GM18526 (cell line): Measurements from ENCODE around the gene CAPN2.

Experiments
- POLR2A ChIP-seq: IDR thresholded peaks from 3 replicates; pipeline ENCODE4 v1.6.1; 2011; ENCODE audit not compliant: insufficient read length; ENCODE audit errors: extremely low read depth

Gene CAPN2

DNA sequence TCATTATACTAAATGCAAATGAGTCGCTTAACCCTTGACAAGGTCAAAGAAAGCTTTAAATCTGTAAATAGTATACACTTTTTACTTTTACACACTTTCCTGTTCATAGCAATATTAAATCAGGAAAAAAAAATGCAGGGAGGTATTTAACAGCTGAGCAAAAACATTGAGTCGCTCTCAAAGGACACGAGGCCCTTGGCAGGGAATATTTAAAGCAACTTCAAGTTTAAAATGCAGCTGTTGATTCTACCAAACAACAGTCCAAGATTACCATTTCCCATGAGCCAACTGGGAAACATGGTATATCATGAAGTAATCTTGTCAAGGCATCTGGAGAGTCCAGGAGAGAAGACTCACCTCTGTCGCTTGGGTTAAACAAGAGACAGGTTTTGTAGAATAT lies 62.7 kb downstream of the CAPN2 start:
- TF ChIP-seq POLR2A, result no peak

DNA sequence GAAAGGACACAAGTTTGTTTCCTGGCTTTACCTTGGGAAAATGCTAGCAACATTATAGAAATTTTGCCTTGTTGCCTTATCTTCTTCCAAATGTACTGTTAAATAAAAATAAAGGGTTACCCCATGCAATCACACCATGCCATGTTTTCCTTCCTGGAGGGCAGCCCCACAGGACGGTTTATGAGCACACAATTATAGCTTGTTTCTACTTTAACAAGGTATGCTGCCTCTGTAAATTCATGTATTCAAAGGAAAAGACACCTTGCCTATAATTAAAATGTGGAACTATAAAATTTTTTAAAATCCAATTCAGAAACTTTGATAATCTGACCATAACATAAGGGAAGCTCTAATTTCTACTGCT lies 63.4 kb downstream of the CAPN2 start:
- TF ChIP-seq POLR2A, result no peak

DNA sequence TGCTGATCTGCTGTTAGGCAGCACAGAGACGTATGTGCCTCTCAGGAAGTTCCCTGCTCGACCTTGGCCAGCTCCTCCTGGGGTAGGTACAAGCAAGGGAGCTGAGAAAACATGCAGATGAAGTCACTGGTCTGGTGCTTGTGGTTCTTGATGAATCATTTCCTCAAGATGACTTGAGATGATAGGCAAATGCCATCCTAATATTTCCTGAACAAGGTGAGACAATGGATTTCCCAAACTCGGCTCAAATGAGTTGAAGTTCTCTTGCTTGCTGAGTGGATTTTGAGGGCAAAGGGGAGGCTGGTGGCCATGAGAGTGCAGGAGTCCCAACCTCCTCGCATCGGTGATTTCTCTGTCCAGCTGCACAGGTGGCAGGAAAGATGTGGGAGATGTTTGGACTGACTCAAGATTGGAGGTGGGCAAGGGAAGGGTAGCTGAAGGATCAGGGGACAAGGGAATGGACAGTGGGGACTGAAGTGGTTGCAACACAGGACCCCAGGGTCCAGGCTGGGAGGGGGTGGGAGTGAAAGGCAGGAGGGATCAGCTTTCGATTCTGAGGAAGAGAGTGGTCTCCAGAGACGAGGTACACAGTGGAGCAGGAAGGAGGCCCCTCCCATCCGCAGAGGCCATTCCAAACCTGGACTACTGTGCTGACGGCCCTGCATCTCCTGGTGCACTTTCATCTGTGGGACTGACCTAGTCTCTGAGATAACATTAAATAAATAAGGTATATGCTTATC lies 63.9 kb downstream of the CAPN2 start:
- TF ChIP-seq POLR2A, result no peak

DNA sequence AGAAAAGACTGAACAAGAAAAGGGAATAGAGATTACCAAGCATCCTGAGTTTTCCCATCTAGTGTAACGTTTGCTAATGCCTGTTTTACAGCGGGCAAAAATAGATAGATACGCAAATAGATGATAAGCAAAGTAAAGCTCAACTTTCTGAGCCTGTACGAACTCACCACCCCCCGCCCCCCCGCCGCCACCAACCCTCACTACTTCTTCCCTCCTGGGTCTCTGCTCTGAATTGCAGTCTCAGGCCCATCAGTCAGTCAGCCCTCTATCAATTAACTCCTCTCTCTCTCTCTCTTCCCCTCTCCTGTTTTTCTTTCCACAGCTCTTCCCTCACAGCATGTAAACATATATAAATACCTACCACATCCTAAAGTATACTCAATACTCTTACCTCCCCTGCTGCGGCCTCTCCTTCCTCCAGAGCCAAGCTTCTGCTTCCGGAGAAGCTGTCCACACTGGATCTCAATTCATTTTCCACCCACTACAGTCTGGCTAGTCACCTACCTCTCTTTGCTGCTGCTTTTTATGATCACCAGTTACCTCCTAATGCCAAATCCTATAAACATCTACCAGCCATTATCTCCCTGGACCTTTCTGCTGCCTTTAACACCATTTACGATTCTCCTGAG lies 64.6 kb downstream of the CAPN2 start:
- TF ChIP-seq POLR2A, result no peak

DNA sequence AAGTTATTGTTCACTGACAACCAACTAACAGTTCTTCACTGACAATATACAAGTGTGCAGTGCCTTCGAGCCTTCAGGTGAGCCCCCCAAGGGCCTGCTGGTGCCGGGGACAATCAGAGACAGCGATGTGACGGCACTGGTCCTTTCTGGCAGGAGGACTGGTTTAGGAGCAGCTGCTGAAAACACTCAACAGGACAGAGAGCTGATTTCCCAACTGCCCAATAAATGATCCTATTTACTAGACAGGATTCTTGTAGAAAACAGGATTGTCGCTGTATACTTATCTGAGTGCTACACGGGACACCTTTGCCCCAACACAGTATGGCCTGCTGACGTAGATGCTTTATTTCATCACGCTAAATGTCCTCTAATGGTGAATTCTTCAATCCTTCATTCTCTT lies 68.0 kb downstream of the CAPN2 start:
- no peak for TF ChIP-seq POLR2A

DNA sequence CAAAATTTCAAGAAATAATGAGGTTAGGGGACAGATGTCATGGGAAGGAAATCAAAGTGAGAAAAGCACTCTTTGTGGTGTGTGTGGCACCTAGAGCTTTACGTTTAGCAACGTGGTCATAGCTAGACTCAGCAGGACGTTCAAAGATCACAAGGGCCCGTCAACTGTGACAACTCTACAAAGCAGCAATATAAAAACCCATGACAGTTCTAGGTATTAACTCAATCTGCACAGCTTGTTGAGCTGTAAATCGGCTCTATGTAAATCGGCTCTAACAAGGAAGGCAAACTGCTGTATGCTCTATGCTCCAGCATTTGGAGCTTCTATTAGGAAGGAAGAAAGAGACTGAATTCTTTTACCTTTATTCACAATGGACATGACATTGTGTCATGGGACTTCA lies 68.6 kb downstream of the CAPN2 start:
- TF ChIP-seq POLR2A, result no peak

DNA sequence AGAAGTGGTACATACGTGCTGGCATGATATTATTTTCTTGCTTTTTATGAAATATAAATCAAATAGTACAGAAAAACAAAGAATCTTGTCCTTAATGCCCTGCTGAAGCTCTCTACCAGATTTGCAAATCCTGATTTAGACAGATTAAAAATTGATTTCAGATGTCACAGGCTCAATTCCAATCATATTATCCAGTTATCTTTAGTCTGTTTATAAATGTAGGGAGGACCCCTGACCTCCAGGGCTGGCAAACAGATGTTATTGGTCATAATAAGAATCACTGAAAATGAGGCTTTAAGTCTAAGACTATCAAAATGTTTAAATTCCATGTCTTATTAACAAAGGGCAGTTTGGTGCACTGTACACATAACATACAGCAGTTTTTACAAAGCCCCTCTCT lies 71.3 kb downstream of the CAPN2 start:
- TF ChIP-seq POLR2A, result no peak

DNA sequence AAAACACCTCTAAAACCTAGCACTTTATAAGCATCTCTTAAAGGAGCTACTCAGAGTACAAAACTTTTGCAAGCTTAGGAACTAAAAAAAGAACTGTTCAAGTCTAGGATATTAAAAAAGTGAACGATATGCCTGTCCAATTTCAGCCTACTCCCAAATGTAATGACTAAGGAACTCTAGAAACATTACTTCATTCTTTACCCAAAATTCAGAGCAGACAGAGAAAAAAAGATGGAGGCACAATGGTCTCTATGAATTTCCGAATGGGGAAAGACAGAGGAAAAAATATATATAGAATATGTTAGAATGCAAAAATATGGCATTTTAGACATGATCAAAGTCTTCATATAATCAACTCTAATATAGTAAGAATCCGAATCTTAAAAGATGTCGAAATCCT lies 72.2 kb downstream of the CAPN2 start:
- no peak for TF ChIP-seq POLR2A

DNA sequence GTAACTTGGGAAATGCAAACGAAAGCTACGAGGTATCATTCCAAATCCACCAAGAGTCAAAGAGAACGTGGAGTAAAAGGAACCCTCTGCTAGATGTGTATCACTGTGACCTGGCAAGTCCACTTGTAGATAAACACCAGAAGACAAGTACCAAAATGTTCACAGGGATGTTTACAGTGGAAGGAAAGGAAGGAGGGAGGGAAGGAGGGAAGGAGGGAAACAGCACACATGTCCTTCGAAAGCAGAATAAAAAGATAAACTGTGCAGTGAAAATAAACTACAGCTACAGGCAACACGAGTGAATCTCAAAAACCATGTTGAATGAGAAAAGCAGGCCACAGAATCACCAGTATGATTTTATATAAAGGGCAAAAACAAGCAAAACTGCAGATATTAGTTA lies 73.5 kb downstream of the CAPN2 start:
- TF ChIP-seq POLR2A, result no peak

DNA sequence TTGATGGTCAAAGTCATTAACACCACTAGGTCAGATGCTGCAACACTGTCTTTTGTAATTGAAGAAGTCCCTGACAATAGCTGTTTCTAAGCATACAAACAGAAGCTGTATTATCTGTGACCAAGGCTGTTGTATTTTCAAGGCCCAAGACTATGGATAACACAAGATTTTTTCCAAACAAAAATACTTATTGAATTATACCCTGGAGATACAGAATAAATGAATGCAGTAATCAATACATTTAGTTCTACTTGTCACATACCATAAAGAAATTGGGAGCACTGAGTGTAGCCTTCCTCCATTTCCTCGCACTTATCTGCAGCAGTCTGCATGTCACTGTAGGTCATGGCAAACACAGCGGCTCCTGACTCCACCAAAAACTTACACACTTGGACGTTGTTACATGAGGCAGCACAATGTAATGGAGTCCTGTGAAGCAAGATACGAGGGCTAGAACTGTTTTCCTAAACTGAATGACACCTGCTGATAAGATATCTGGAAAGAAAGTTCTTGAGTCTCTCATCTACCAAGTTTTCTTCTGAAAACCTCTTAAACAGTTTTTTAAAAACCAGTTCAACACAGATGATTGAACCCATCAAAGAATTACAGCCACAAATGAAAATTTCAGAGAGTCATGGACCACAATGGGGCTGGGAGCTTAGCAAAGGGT lies 76.5 kb downstream of the CAPN2 start:
- TF ChIP-seq POLR2A, result no peak

DNA sequence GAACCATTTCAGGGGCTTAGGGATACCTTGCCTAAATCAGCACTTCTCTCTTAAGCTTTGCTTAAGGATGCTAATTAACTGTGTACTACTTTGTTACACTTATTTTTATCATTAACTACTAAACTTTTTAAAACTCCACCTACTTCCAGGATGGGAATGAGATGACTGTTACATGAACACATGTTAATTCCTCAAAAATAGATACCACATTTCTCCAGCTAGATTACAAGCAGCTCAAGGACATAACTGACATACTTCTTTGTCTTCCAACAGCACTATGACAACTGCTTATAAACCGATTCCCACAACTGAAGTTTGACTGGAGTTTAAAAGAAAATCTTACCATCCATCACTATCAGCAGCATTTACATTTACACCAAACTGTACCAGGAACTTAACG lies 79.7 kb downstream of the CAPN2 start:
- TF ChIP-seq POLR2A, result no peak

DNA sequence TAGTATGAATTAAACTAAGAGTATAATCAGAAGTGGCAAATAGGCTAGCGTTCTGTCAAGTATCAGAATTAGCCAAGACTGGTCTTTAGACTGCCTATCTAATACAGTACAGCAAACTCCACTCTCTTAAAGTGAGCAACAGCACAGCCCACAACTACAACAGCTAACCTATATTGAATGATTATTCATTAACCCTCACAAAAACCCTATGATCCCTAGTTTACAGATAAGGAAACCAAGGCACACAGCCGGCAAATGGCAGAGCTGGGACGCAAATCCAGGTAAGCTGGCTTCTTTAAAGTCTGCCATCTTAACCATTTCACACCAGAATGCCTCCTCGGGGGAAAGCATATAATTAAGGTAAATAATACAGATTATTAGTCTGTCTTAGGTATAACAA lies 81.4 kb downstream of the CAPN2 start:
- no peak for TF ChIP-seq POLR2A

DNA sequence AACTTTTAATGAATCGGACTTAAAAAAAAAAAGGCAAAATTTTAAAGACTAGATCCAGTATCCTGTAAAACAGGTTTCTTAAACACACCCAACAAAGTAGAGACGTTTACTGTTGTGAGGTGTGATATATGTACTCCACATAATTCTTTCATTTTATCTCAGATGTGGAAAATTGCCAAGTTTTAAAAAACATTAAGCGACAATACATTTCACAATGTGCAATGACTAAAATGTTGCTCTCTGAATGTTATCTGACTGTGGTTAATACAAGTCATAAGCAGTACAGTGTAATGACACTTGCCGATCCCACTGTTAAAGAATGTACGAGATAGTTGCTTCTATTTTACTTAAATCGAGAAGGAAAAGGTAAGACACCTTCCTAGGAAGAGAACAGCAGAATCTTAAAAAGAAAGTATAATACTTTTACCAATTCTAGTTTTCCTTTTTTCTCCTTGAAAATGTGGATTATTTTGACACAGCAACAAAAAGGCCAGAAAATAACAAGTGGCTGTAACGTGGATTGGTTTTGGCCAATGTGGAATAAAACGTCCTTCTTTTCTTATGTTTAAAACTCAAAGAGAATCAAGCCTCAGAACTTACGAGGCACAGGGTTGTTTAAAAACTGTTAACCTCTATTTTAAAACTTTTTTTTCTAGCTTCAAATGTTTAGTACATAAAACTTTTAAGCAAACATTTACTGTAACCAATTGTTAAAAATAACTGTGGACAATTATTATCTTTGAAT lies 82.0 kb downstream of the CAPN2 start:
- no peak for TF ChIP-seq POLR2A

DNA sequence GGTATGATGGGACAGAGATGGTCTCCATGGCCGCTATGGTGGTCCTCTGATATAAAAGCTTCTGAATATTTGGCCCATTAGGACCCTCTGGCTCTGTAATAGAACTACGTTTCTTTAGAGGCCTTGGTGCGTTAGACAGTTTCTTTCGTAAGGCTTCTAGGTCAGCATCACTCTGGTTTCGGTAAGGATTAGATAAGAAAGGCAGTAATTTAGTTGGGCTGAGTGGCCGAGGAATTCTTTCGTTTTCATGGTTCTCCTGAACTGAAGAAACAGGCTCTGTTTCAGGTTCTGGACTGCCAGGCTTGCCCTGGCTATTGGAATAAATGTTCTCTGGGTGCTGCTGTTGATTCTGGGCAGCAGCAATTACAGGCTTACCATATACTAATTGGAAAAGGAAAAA lies 83.9 kb downstream of the CAPN2 start:
- TF ChIP-seq POLR2A, result no peak

DNA sequence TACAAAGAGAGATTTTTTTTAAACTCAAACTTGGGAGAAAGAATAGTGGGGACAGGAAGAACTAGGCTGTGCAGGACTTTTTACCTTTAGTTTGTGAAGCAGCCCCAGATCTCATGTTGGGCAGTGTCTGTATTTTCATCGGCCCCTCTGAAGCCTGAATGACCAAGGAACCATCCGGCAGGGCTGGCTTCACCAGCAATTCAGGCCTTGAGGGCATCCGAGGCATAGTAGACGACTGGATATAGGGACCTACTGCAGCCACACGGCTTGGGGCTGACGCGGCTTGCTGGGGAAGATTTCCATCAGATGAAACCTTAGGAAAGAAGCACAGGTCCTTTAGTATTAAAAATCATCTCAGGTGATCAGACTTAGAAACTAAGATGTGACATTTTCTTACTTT lies 89.7 kb downstream of the CAPN2 start:
- no peak for TF ChIP-seq POLR2A

DNA sequence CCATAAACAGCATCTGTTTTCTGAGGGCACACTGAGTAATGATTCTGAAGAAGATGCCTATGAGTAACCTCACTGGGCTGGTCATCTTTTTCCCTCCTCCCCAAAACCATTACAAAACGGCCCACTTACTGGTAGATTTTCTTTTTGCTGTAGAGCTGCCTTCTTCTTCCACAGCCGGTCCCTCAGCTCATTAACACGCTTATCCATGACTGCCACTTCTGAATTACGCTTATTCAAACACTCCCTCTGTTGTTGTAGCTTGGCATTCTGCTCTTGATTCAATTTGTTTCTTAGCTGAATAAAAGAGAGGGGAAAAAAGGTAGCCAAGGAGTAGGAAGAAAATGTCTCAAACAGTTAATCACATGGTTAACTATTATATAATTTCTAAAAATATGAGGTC lies 90.3 kb downstream of the CAPN2 start:
- TF ChIP-seq POLR2A, result no peak
